GM19239 (cell line): ENCODE data around the gene FILIP1L.

Source experiments
- DNase-seq: peaks from one replicate; pipeline ENCODE4 v3.0.0; 2011; ENCODE audit warnings: low spot score; ENCODE audit not compliant: insufficient read length
- FAIRE-seq: peaks from 2 replicates; lab custom pipeline; 2011; peaks lifted over from hg19 to GRCh38; lab: Jason Lieb, UNC

The FILIP1L gene

GRCh38 chr3:99834211-99834957, 279.9 kb downstream of the FILIP1L start:
- DNase-seq, result no peak
- no peak for FAIRE-seq

- no peak for FAIRE-seq
- no peak for DNase-seq
Measured at GRCh38 chr3:99833617-99834205, 280.6 kb downstream of the FILIP1L start.

- FAIRE-seq (no peak), DNase-seq (no peak)
Measured at GRCh38 chr3:99829844-99830243, 284.5 kb downstream of the FILIP1L start.

GRCh38 chr3:99825004-99825640, 289.2 kb downstream of the FILIP1L start:
- DNase-seq (no peak), FAIRE-seq (no peak)

GRCh38 chr3:99823723-99824711, 290.3 kb downstream of the FILIP1L start:
- FAIRE-seq, result no peak
- DNase-seq, result no peak

- FAIRE-seq (no peak), DNase-seq (no peak)
Measured at GRCh38 chr3:99818818-99819217, 295.5 kb downstream of the FILIP1L start.

- FAIRE-seq (peak; percentile 96), DNase-seq (peak; percentile 69)
Measured at GRCh38 chr3:99817437-99818240, 296.7 kb downstream of the FILIP1L start, which contains the start of gene CMSS1. Gene CMSS1 (plus strand): TSS chr3:99817862.

GRCh38 chr3:99817047-99817436, 297.3 kb downstream of the FILIP1L start:
- DNase-seq (no peak), FAIRE-seq (no peak)

- no peak for FAIRE-seq
Measured at GRCh38 chr3:99810403-99810802, 303.9 kb downstream of the FILIP1L start.

GRCh38 chr3:99809565-99809964, 304.7 kb downstream of the FILIP1L start:
- no peak for DNase-seq
- FAIRE-seq, result no peak

More at GRCh38 chr3:99810403-99810802, 303.9 kb downstream of the FILIP1L start:
- DNase-seq, result no peak

GRCh38 chr3:99808163-99808794, 306.0 kb downstream of the FILIP1L start:
- DNase-seq (no peak), FAIRE-seq (peak; percentile 77)

- DNase-seq (no peak), FAIRE-seq (no peak)
Measured at GRCh38 chr3:99805160-99805559, 309.1 kb downstream of the FILIP1L start.

- no peak for FAIRE-seq
Measured at GRCh38 chr3:99803297-99803696, 311.0 kb downstream of the FILIP1L start.

GRCh38 chr3:99799422-99799821, 314.9 kb downstream of the FILIP1L start:
- FAIRE-seq, result no peak
- DNase-seq, result no peak

More at GRCh38 chr3:99803297-99803696, 311.0 kb downstream of the FILIP1L start:
- DNase-seq, result no peak

GRCh38 chr3:99795573-99795972, 318.7 kb downstream of the FILIP1L start:
- no peak for DNase-seq
- no peak for FAIRE-seq

GRCh38 chr3:99794485-99794884, 319.8 kb downstream of the FILIP1L start:
- FAIRE-seq, result no peak
- DNase-seq, result no peak

GRCh38 chr3:99789011-99789721, 325.1 kb downstream of the FILIP1L start:
- peak; percentile 6 for DNase-seq
- FAIRE-seq, result peak; percentile 40
